ENCODE measurements around the gene SLC9C1. TPM values are rescaled to one million over a fixed set of nuclear protein-coding genes. Genes with fewer than 3 reads are reported as not detected.

SLC9C1 gene
- total RNA-seq, 1 experiment from 2014 or later, result not detected

GRCh38 chr3:112175037-112175436 is 119.0 kb downstream of the SLC9C1 start:
- CTCF ChIA-PET, result no interaction called here

GRCh38 chr3:112171144-112171543 is 122.9 kb downstream of the SLC9C1 start:
- Histone ChIP-seq H3K9ac (ENCODE audit: low read length) (no peak overlapping the region), H3K79me2 (ENCODE audit: low read length) (no peaks in the 10 kb centered on the region), H3K36me3 (ENCODE audit: low read depth, low read length) (no peaks in the 10 kb centered on the region), H3K9me3 (ENCODE audit: low read length) (no peaks in the 10 kb centered on the region), H3F3A (ENCODE audit: low read length, unreplicated experiment) (no peaks in the 10 kb centered on the region), H3K4me3 (ENCODE audit: low read length) (no peak overlapping the region), H3K4me1 (ENCODE audit: insufficient read depth, low read length) (no peaks in the 10 kb centered on the region), H3K9me2 (replicated peaks; ENCODE audit: low read length) (no peaks in the 10 kb centered on the region), H4K20me1 (ENCODE audit: low read length) (no peaks in the 10 kb centered on the region), H3K27ac (ENCODE audit: low read length) (no peak overlapping the region), H3K4me2 (ENCODE audit: low read length) (no peak overlapping the region), H2AFZ (ENCODE audit: low read length) (no peak overlapping the region), H3K27me3 (ENCODE audit: low read length) (no peaks in the 10 kb centered on the region)
- ChIA-PET POLR2A (ENCODE audit: unreplicated experiment) (no interaction called here), CTCF (no interaction called here)
- DNase-seq, result no peak
- no peak for ATAC-seq
- TF ChIP-seq EZH2 (IDR thresholded peaks at IDR 0.05; ENCODE audit: low read length, unreplicated experiment) (no peak), CTCF (conservative IDR thresholded peaks at IDR 0.05; ENCODE audit: low read depth, low read length) (no peak), EZH2phosphoT487 (IDR thresholded peaks at IDR 0.05; ENCODE audit: borderline replicate concordance, low read length) (no peak)
- intact Hi-C loops (cut with micrococcal nuclease), result no loop called here
- BruUV-seq (replicated peaks), result no TSS peak

More at GRCh38 chr3:112175037-112175436, 119.0 kb downstream of the SLC9C1 start:
- intact Hi-C loops (cut with micrococcal nuclease), result no loop called here
- BruUV-seq (replicated peaks), result no TSS peak
- H3K9me2 ChIP-seq (replicated peaks; ENCODE audit: low read length), result no peaks in the 10 kb centered on the region
- H3F3A ChIP-seq (ENCODE audit: low read length, unreplicated experiment), result no peaks in the 10 kb centered on the region
- H4K20me1 ChIP-seq (ENCODE audit: low read length), result no peaks in the 10 kb centered on the region
- no peaks in the 10 kb centered on the region for H3K9me3 ChIP-seq (ENCODE audit: low read length)
- H3K4me1 ChIP-seq (ENCODE audit: insufficient read depth, low read length), result no peaks in the 10 kb centered on the region
- no peaks in the 10 kb centered on the region for H3K79me2 ChIP-seq (ENCODE audit: low read length)
- no peaks in the 10 kb centered on the region for H3K36me3 ChIP-seq (ENCODE audit: low read depth, low read length)
- H3K27ac ChIP-seq (ENCODE audit: low read length), result no peak overlapping the region
- ATAC-seq, result no peak
- POLR2A ChIA-PET (ENCODE audit: unreplicated experiment), result no interaction called here
- no peak overlapping the region for H3K9ac ChIP-seq (ENCODE audit: low read length)
- H3K4me2 ChIP-seq (ENCODE audit: low read length), result no peak overlapping the region
- TF ChIP-seq EZH2 (IDR thresholded peaks at IDR 0.05; ENCODE audit: low read length, unreplicated experiment), result no peak
- TF ChIP-seq CTCF (conservative IDR thresholded peaks at IDR 0.05; ENCODE audit: low read depth, low read length), result no peak
- no peak for TF ChIP-seq EZH2phosphoT487 (IDR thresholded peaks at IDR 0.05; ENCODE audit: borderline replicate concordance, low read length)
- H3K27me3 ChIP-seq (ENCODE audit: low read length), result no peaks in the 10 kb centered on the region
- DNase-seq, result no peak
- no peak overlapping the region for H3K4me3 ChIP-seq (ENCODE audit: low read length)
- H2AFZ ChIP-seq (ENCODE audit: low read length), result no peak overlapping the region

GRCh38 chr3:112170046-112170445 is 124.0 kb downstream of the SLC9C1 start:
- no peaks in the 10 kb centered on the region for H3K9me3 ChIP-seq (ENCODE audit: low read length)
- no peaks in the 10 kb centered on the region for H3K27me3 ChIP-seq (ENCODE audit: low read length)
- no peaks in the 10 kb centered on the region for H3K79me2 ChIP-seq (ENCODE audit: low read length)
- H3K4me3 ChIP-seq (ENCODE audit: low read length), result no peak overlapping the region
- H3F3A ChIP-seq (ENCODE audit: low read length, unreplicated experiment), result no peaks in the 10 kb centered on the region
- H3K9me2 ChIP-seq (replicated peaks; ENCODE audit: low read length), result no peaks in the 10 kb centered on the region
- no peak overlapping the region for H2AFZ ChIP-seq (ENCODE audit: low read length)
- no peak for DNase-seq
- no peak overlapping the region for H3K27ac ChIP-seq (ENCODE audit: low read length)
- ChIA-PET CTCF (no interaction called here), POLR2A (ENCODE audit: unreplicated experiment) (no interaction called here)
- intact Hi-C loops (cut with micrococcal nuclease), result no loop called here
- no peaks in the 10 kb centered on the region for H4K20me1 ChIP-seq (ENCODE audit: low read length)
- TF ChIP-seq EZH2 (IDR thresholded peaks at IDR 0.05; ENCODE audit: low read length, unreplicated experiment) (no peak), EZH2phosphoT487 (IDR thresholded peaks at IDR 0.05; ENCODE audit: borderline replicate concordance, low read length) (no peak), CTCF (conservative IDR thresholded peaks at IDR 0.05; ENCODE audit: low read depth, low read length) (no peak)
- H3K4me1 ChIP-seq (ENCODE audit: insufficient read depth, low read length), result no peaks in the 10 kb centered on the region
- no peak for ATAC-seq
- H3K36me3 ChIP-seq (ENCODE audit: low read depth, low read length), result no peaks in the 10 kb centered on the region
- H3K9ac ChIP-seq (ENCODE audit: low read length), result no peak overlapping the region
- no TSS peak for BruUV-seq (replicated peaks)
- H3K4me2 ChIP-seq (ENCODE audit: low read length), result no peak overlapping the region
